ENCODE measurements around the gene BAIAP2. TPM values are rescaled to one million over a fixed set of nuclear protein-coding genes. Genes with fewer than 3 reads are reported as not detected.

Gene BAIAP2
- polyA plus RNA-seq, 1 donor from 2014 or later = 17.5 TPM

DNA sequence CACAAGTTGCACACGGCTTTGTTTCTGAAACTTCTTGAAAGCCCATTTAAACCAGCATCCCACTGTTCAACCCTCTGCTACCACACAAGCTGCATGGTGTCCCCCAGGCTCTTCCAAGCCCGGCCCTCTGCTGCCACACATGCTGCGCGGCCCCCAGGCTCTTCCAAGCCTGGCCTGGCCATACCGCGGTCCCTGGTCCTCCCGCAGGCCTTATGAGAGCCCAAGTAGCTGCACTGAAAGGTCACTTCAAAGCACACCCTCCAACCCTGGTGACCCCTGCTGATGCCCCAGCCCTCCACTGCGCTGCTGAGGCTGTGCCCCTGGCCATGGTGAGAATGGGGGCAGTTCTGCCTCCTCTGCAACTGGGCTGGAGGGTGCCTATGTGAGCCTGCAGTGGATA is 104.5 kb downstream of the BAIAP2 start:
- no peaks in the 10 kb centered on the region for H3K27me3 ChIP-seq (ENCODE audit: insufficient read depth, low read depth, low read length)
- no peaks in the 10 kb centered on the region for H3K79me2 ChIP-seq (replicated peaks; ENCODE audit: insufficient read depth, low read length)
- H3K4me2 ChIP-seq (ENCODE audit: low read length) = no peak overlapping the region
- no peaks in the 10 kb centered on the region for H3K36me3 ChIP-seq (ENCODE audit: insufficient read depth, low read length)
- no peak overlapping the region for H3K27ac ChIP-seq (ENCODE audit: low read length)
- no peaks in the 10 kb centered on the region for H3K9me2 ChIP-seq (ENCODE audit: insufficient read depth, low read length)
- H2AFZ ChIP-seq (ENCODE audit: low read depth, low read length) = no peak overlapping the region
- no peak overlapping the region for H3K4me3 ChIP-seq (ENCODE audit: low read length)
- no peak overlapping the region for H3K9ac ChIP-seq (ENCODE audit: low read length)
- no peaks in the 10 kb centered on the region for H3F3A ChIP-seq (ENCODE audit: insufficient read depth, low read length, poor library complexity, severe bottlenecking)
- no peaks in the 10 kb centered on the region for H4K20me1 ChIP-seq (ENCODE audit: insufficient read depth)
- TF ChIP-seq EZH2 (IDR thresholded peaks at IDR 0.05; ENCODE audit: borderline replicate concordance, insufficient read depth, low read length, poor library complexity, severe bottlenecking) (no peak), EP300 (conservative IDR thresholded peaks at IDR 0.05; ENCODE audit: poor library complexity, severe bottlenecking) (no peak), POLR2AphosphoS5 (IDR thresholded peaks at IDR 0.05) (no peak), TAF1 (IDR thresholded peaks at IDR 0.05; ENCODE audit: low read depth) (no peak), SMC3 (conservative IDR thresholded peaks at IDR 0.05; ENCODE audit: poor library complexity) (no peak), MXI1 (conservative IDR thresholded peaks at IDR 0.05; ENCODE audit: poor library complexity, severe bottlenecking) (no peak), RAD21 (conservative IDR thresholded peaks at IDR 0.05) (no peak)
- TF ChIP-seq, protein P1, sequence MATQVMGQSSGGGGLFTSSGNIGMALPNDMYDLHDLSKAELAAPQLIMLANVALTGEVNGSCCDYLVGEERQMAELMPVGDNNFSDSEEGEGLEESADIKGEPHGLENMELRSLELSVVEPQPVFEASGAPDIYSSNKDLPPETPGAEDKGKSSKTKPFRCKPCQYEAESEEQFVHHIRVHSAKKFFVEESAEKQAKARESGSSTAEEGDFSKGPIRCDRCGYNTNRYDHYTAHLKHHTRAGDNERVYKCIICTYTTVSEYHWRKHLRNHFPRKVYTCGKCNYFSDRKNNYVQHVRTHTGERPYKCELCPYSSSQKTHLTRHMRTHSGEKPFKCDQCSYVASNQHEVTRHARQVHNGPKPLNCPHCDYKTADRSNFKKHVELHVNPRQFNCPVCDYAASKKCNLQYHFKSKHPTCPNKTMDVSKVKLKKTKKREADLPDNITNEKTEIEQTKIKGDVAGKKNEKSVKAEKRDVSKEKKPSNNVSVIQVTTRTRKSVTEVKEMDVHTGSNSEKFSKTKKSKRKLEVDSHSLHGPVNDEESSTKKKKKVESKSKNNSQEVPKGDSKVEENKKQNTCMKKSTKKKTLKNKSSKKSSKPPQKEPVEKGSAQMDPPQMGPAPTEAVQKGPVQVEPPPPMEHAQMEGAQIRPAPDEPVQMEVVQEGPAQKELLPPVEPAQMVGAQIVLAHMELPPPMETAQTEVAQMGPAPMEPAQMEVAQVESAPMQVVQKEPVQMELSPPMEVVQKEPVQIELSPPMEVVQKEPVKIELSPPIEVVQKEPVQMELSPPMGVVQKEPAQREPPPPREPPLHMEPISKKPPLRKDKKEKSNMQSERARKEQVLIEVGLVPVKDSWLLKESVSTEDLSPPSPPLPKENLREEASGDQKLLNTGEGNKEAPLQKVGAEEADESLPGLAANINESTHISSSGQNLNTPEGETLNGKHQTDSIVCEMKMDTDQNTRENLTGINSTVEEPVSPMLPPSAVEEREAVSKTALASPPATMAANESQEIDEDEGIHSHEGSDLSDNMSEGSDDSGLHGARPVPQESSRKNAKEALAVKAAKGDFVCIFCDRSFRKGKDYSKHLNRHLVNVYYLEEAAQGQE (IDR thresholded peaks at IDR 0.05; ENCODE audit: borderline replicate concordance) = no peak
- TF ChIP-seq, protein P2, sequence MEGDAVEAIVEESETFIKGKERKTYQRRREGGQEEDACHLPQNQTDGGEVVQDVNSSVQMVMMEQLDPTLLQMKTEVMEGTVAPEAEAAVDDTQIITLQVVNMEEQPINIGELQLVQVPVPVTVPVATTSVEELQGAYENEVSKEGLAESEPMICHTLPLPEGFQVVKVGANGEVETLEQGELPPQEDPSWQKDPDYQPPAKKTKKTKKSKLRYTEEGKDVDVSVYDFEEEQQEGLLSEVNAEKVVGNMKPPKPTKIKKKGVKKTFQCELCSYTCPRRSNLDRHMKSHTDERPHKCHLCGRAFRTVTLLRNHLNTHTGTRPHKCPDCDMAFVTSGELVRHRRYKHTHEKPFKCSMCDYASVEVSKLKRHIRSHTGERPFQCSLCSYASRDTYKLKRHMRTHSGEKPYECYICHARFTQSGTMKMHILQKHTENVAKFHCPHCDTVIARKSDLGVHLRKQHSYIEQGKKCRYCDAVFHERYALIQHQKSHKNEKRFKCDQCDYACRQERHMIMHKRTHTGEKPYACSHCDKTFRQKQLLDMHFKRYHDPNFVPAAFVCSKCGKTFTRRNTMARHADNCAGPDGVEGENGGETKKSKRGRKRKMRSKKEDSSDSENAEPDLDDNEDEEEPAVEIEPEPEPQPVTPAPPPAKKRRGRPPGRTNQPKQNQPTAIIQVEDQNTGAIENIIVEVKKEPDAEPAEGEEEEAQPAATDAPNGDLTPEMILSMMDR (IDR thresholded peaks at IDR 0.05; ENCODE audit: poor library complexity, severe bottlenecking) = no peak
- no peaks in the 10 kb centered on the region for H3K9me3 ChIP-seq (ENCODE audit: low read length)

DNA sequence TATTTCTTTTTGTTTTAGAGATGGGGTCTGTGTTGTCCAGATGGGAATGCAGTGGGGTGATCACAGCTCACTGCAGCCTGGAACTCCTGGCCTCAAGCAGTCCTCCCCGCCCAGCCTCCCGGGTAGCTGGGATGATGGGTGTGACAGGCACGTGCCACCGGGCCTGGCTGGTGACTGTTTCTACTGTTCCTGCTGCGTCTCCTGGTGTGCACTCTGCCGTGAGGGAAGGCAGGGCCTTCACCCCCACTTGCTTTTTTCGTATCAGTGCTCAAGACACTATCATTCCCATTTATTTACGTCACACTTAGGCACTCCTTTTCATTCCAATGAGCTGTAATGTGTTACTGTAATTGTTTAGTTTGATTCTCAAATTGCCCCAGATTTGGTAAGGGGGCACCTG is 105.1 kb downstream of the BAIAP2 start:
- no peak overlapping the region for H3K9ac ChIP-seq (ENCODE audit: low read length)
- H3K36me3 ChIP-seq (ENCODE audit: insufficient read depth, low read length) = no peaks in the 10 kb centered on the region
- H3K9me2 ChIP-seq (ENCODE audit: insufficient read depth, low read length) = no peaks in the 10 kb centered on the region
- H3F3A ChIP-seq (ENCODE audit: insufficient read depth, low read length, poor library complexity, severe bottlenecking) = no peaks in the 10 kb centered on the region
- H2AFZ ChIP-seq (ENCODE audit: low read depth, low read length) = no peak overlapping the region
- no peak for TF ChIP-seq POLR2AphosphoS5 (IDR thresholded peaks at IDR 0.05)
- TF ChIP-seq EZH2 (IDR thresholded peaks at IDR 0.05; ENCODE audit: borderline replicate concordance, insufficient read depth, low read length, poor library complexity, severe bottlenecking) = no peak
- TF ChIP-seq, protein P1 (IDR thresholded peaks at IDR 0.05; ENCODE audit: borderline replicate concordance) = no peak
- no peak for TF ChIP-seq EP300 (conservative IDR thresholded peaks at IDR 0.05; ENCODE audit: poor library complexity, severe bottlenecking)
- TF ChIP-seq RAD21 (conservative IDR thresholded peaks at IDR 0.05) = no peak
- no peak for TF ChIP-seq TAF1 (IDR thresholded peaks at IDR 0.05; ENCODE audit: low read depth)
- no peak for TF ChIP-seq SMC3 (conservative IDR thresholded peaks at IDR 0.05; ENCODE audit: poor library complexity)
- TF ChIP-seq, protein P2 (IDR thresholded peaks at IDR 0.05; ENCODE audit: poor library complexity, severe bottlenecking) = no peak
- TF ChIP-seq MXI1 (conservative IDR thresholded peaks at IDR 0.05; ENCODE audit: poor library complexity, severe bottlenecking) = no peak
- no peaks in the 10 kb centered on the region for H3K9me3 ChIP-seq (ENCODE audit: low read length)
- H3K27me3 ChIP-seq (ENCODE audit: insufficient read depth, low read depth, low read length) = no peaks in the 10 kb centered on the region
- H3K27ac ChIP-seq (ENCODE audit: low read length) = no peak overlapping the region
- H3K79me2 ChIP-seq (replicated peaks; ENCODE audit: insufficient read depth, low read length) = no peaks in the 10 kb centered on the region
- no peaks in the 10 kb centered on the region for H4K20me1 ChIP-seq (ENCODE audit: insufficient read depth)
- no peak overlapping the region for H3K4me3 ChIP-seq (ENCODE audit: low read length)
- no peak overlapping the region for H3K4me2 ChIP-seq (ENCODE audit: low read length)
